ENCODE measurements around the gene PLCL1.

PLCL1 gene

DNA sequence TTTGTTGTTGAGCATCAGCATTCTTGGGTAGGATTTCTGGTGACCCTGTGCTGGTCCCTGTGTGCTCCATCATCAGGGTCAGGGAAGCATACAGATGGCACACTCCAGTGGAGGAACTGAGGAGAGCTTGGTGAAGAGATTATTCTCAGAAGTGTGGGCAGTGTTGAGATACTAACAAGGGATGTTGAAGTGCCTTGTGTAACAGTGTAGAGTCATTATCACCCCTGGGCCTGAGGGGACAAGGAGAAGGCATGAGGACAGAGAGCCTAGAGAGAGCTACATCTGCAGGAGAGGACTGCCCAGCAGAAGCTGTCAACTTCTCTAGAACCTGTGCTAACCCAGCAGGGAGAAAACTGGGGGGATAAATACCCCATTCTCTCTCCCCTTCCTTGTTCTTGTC, 189.0 kb downstream of the PLCL1 start:
- Histone ChIP-seq H3K27ac (no peak overlapping the region), H3K79me2 (ENCODE audit: insufficient read depth, low read depth) (no peaks in the 10 kb centered on the region), H4K20me1 (ENCODE audit: insufficient read depth) (no peaks in the 10 kb centered on the region), H2AFZ (ENCODE audit: low read depth) (no peak overlapping the region), H3K4me2 (no peak overlapping the region), H3K36me3 (ENCODE audit: insufficient read depth) (no peaks in the 10 kb centered on the region), H3K9ac (no peak overlapping the region), H3K4me3 (IDR thresholded peaks at IDR 0.05; ENCODE audit: insufficient read depth, low read depth, low read length) (no peak overlapping the region), H3K4me1 (ENCODE audit: low read depth, poor library complexity, severe bottlenecking) (peaks cover 18% of the 10 kb centered on the region), H3K27me3 (ENCODE audit: insufficient read depth, low read depth) (no peaks in the 10 kb centered on the region)
- TF ChIP-seq, protein P1, sequence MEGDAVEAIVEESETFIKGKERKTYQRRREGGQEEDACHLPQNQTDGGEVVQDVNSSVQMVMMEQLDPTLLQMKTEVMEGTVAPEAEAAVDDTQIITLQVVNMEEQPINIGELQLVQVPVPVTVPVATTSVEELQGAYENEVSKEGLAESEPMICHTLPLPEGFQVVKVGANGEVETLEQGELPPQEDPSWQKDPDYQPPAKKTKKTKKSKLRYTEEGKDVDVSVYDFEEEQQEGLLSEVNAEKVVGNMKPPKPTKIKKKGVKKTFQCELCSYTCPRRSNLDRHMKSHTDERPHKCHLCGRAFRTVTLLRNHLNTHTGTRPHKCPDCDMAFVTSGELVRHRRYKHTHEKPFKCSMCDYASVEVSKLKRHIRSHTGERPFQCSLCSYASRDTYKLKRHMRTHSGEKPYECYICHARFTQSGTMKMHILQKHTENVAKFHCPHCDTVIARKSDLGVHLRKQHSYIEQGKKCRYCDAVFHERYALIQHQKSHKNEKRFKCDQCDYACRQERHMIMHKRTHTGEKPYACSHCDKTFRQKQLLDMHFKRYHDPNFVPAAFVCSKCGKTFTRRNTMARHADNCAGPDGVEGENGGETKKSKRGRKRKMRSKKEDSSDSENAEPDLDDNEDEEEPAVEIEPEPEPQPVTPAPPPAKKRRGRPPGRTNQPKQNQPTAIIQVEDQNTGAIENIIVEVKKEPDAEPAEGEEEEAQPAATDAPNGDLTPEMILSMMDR (conservative IDR thresholded peaks at IDR 0.05; ENCODE audit: low read depth, low read length) = no peak

DNA sequence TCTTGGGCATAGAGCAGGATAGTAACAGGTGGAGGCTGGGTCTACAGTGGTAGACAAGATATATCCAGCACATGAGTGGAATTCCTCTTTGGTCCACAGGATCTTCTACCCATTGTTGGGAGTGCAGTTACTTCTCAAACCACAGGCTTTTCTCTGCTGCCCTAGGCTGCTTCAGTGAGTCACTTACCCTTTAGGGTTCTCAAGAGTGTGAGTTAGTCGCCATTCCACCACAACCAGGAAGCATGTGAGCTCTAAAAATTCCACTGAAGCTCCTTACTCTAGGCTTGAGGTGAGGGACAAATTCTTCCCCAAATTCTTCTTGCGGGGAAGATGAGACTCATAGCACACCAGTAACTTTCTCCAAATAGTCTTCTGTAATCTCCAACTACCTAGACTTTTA, 189.4 kb downstream of the PLCL1 start:
- TF ChIP-seq, protein P1 (conservative IDR thresholded peaks at IDR 0.05; ENCODE audit: low read depth, low read length) = no peak
- H3K4me1 ChIP-seq (ENCODE audit: low read depth, poor library complexity, severe bottlenecking) = peaks cover 18% of the 10 kb centered on the region
- no peak overlapping the region for H3K27ac ChIP-seq
- H3K4me3 ChIP-seq (IDR thresholded peaks at IDR 0.05; ENCODE audit: insufficient read depth, low read depth, low read length) = no peak overlapping the region
- no peaks in the 10 kb centered on the region for H3K27me3 ChIP-seq (ENCODE audit: insufficient read depth, low read depth)
- H4K20me1 ChIP-seq (ENCODE audit: insufficient read depth) = no peaks in the 10 kb centered on the region
- H3K79me2 ChIP-seq (ENCODE audit: insufficient read depth, low read depth) = no peaks in the 10 kb centered on the region
- H3K4me2 ChIP-seq = no peak overlapping the region
- H3K9ac ChIP-seq = no peak overlapping the region
- no peak overlapping the region for H2AFZ ChIP-seq (ENCODE audit: low read depth)
- H3K36me3 ChIP-seq (ENCODE audit: insufficient read depth) = no peaks in the 10 kb centered on the region

DNA sequence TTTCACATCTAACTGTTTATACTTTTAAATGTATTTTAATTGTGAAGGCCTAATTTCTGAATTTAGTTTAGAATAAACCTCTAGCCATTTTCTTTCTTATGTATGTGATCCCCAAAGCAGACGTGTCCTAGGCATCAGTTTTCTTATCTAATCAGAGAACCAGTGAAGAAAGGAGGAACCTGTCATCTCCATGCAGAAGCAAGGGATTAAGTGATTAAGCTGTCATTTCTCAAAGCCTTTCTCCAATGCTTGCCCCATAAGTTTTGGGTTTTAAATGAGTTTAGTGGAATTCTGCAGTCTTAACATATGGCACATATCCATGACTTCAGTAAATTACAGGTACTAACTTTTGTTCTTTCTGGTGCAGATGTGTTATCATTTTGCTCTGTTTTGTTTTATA, 190.4 kb downstream of the PLCL1 start:
- Histone ChIP-seq H3K36me3 (ENCODE audit: insufficient read depth) (no peaks in the 10 kb centered on the region), H3K4me1 (ENCODE audit: low read depth, poor library complexity, severe bottlenecking) (peaks cover 18% of the 10 kb centered on the region), H2AFZ (ENCODE audit: low read depth) (no peak overlapping the region), H3K9ac (no peak overlapping the region), H3K27me3 (ENCODE audit: insufficient read depth, low read depth) (no peaks in the 10 kb centered on the region), H3K79me2 (ENCODE audit: insufficient read depth, low read depth) (no peaks in the 10 kb centered on the region), H4K20me1 (ENCODE audit: insufficient read depth) (no peaks in the 10 kb centered on the region), H3K4me3 (IDR thresholded peaks at IDR 0.05; ENCODE audit: insufficient read depth, low read depth, low read length) (no peak overlapping the region), H3K4me2 (no peak overlapping the region), H3K27ac (no peak overlapping the region)
- TF ChIP-seq, protein P1 (conservative IDR thresholded peaks at IDR 0.05; ENCODE audit: low read depth, low read length) = no peak

DNA sequence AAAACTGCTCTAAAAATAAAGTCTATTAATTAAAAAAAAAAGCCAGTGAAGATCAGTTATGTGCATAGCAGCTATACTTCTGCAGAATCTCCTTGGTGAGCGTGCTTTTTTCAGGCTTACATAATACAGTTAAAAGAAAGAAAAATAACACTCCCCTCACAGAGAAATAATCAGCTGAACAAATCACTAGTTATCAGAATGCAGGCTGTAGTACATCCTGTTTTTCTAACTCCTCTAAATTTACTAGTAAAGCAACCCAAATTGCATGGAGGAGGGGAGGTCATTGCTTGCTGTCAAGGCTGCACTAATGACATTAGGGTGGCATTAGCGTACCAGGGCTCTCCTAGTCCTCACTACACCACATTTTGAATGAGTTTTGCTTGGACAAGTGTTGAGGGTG, 192.2 kb downstream of the PLCL1 start:
- TF ChIP-seq, protein P1 (conservative IDR thresholded peaks at IDR 0.05; ENCODE audit: low read depth, low read length) = no peak
- Histone ChIP-seq H4K20me1 (ENCODE audit: insufficient read depth) (no peaks in the 10 kb centered on the region), H3K4me1 (ENCODE audit: low read depth, poor library complexity, severe bottlenecking) (peaks cover 18% of the 10 kb centered on the region), H3K79me2 (ENCODE audit: insufficient read depth, low read depth) (no peaks in the 10 kb centered on the region), H3K4me2 (peak overlapping the region; percentile 14; the same call in 1 of the 2 replicates), H3K36me3 (ENCODE audit: insufficient read depth) (no peaks in the 10 kb centered on the region), H3K9ac (no peak overlapping the region), H3K27ac (no peak overlapping the region), H2AFZ (ENCODE audit: low read depth) (no peak overlapping the region), H3K4me3 (IDR thresholded peaks at IDR 0.05; ENCODE audit: insufficient read depth, low read depth, low read length) (no peak overlapping the region), H3K27me3 (ENCODE audit: insufficient read depth, low read depth) (no peaks in the 10 kb centered on the region)

All from KMS-11 (cell line).